PFSK-1 (cell line): ENCODE measurements around the gene SLC24A3.

Experiments
- FOXP2 ChIP-seq: optimal IDR thresholded peaks from 2 replicates; pipeline ENCODE3; 2011; ENCODE audit warnings: borderline replicate concordance, control low read depth, inconsistent platforms; ENCODE audit not compliant: insufficient read depth; ENCODE audit errors: extremely low read length, extremely low read depth
- POLR2AphosphoS5 ChIP-seq: IDR thresholded peaks from 2 replicates; pipeline ENCODE4 v1.6.1; 2012; ENCODE audit warnings: low read depth, mild to moderate bottlenecking, control low read depth, low read length, moderate library complexity
- SIN3A ChIP-seq: IDR thresholded peaks from 2 replicates; pipeline ENCODE4 v1.6.1; 2012; ENCODE audit warnings: mild to moderate bottlenecking, low read length, moderate library complexity, borderline replicate concordance; ENCODE audit not compliant: insufficient read depth
- TAF1 ChIP-seq: IDR thresholded peaks from 2 replicates; pipeline ENCODE4 v1.6.1; 2012; ENCODE audit warnings: low read length, control low read depth, borderline replicate concordance; ENCODE audit not compliant: insufficient read depth
- TF ChIP-seq, protein P1 (sequence below), 2 experiments: IDR thresholded peaks; 2 replicates each; pipeline versions ENCODE4 v1.6.1 to v1.8.0; 2011 to 2012; ENCODE audit warnings: low read depth in 2 of 2, low read length in 2 of 2, control low read depth in 1 of 2, inconsistent platforms in 1 of 2, mild to moderate bottlenecking in 1 of 2, moderate library complexity in 1 of 2; ENCODE audit not compliant: insufficient read depth in 1 of 2

Gene SLC24A3

DNA sequence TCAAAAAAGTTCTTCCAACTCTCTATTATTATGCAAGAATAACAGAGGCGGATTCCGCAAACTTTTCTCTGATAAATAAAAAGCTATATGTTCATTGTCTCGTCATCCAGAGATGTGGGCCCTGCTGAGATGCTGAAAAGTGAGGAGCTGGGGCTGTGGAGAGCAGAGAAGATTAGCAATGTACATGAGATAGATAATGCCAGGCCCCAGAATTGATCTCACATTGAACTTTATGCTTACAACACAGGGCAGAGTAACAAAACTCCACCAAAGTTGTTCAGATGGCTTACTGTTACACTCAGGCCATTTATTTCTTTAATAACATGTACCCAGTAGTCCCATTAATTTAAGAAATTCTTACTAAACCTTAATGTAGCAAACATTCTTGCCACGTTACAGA lies 512.9 kb downstream of the SLC24A3 start:
- no peak for TF ChIP-seq TAF1
- no peak for TF ChIP-seq SIN3A
- TF ChIP-seq FOXP2, result no peak
- TF ChIP-seq, protein P1, sequence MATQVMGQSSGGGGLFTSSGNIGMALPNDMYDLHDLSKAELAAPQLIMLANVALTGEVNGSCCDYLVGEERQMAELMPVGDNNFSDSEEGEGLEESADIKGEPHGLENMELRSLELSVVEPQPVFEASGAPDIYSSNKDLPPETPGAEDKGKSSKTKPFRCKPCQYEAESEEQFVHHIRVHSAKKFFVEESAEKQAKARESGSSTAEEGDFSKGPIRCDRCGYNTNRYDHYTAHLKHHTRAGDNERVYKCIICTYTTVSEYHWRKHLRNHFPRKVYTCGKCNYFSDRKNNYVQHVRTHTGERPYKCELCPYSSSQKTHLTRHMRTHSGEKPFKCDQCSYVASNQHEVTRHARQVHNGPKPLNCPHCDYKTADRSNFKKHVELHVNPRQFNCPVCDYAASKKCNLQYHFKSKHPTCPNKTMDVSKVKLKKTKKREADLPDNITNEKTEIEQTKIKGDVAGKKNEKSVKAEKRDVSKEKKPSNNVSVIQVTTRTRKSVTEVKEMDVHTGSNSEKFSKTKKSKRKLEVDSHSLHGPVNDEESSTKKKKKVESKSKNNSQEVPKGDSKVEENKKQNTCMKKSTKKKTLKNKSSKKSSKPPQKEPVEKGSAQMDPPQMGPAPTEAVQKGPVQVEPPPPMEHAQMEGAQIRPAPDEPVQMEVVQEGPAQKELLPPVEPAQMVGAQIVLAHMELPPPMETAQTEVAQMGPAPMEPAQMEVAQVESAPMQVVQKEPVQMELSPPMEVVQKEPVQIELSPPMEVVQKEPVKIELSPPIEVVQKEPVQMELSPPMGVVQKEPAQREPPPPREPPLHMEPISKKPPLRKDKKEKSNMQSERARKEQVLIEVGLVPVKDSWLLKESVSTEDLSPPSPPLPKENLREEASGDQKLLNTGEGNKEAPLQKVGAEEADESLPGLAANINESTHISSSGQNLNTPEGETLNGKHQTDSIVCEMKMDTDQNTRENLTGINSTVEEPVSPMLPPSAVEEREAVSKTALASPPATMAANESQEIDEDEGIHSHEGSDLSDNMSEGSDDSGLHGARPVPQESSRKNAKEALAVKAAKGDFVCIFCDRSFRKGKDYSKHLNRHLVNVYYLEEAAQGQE (IDR thresholded peaks at IDR 0.05; ENCODE audit: insufficient read depth in 1 of 2, low read depth in 2 of 2, low read length in 2 of 2), result no peak
- TF ChIP-seq POLR2AphosphoS5, result no peak

DNA sequence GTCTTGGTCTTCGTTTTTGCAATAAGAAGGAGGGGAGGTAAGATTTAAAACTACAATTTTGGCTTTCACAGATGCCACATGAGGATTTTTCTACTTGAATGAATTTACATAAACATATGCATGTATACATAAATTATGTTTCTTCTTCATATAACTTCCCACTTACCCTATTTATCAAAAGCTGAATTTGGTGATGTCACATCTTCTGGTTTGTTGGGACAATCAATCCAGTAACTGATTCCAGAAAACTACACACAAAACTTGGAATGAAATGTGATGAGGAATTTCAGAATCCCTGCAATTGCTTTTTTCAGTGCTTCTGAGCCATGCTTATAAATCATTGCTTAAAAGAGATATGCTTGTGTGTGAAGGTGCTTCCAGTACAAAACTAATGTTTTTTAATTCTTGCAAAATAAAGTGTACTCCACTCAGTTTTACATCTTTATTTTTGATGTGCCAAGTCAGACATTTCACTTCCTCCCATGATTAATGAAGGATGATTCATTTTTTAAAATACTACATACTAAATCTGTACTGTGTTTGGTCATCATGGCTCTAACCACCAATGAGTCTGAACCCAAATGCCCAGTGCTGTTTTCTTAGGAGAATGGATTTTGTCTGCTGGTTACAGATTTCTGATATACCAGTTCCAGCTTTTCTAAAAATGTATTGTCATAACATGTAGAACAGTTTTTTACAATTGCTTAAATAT lies 513.5 kb downstream of the SLC24A3 start:
- TF ChIP-seq POLR2AphosphoS5, result no peak
- TF ChIP-seq, protein P1 (IDR thresholded peaks at IDR 0.05; ENCODE audit: insufficient read depth in 1 of 2, low read depth in 2 of 2, low read length in 2 of 2), result no peak
- no peak for TF ChIP-seq TAF1
- TF ChIP-seq SIN3A, result no peak
- no peak for TF ChIP-seq FOXP2

DNA sequence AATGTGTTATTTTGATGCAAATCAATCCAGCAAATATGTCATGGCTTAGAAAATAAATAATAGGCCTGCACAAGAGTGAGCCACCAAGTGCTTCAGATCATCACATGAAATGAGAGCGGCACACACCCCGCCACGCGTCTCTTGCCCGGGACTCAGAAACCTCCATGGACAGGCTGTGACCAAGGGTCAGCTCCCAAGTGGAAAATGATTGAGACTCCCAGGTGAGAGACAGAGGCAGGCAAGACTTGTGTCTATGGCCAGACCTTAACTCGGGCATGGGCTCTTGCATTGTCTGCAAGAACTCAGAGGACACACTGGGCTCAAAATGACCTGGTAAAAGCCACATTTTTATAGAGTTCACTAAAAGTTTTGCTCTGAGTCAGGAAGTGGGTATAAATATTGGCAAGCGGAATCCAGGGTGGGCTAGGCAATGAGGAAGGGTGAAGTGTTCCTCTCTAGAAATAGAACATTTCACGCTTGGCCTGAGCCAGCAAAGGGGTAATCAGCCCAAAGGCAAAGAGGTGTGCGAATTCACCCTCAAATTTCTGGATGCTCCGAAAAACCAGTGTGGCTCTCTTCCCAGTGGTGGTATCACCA lies 514.9 kb downstream of the SLC24A3 start:
- no peak for TF ChIP-seq SIN3A
- no peak for TF ChIP-seq FOXP2
- no peak for TF ChIP-seq POLR2AphosphoS5
- TF ChIP-seq, protein P1 (IDR thresholded peaks at IDR 0.05; ENCODE audit: insufficient read depth in 1 of 2, low read depth in 2 of 2, low read length in 2 of 2), result no peak
- no peak for TF ChIP-seq TAF1

GRCh38 chr20:19729672-19730071 lies 517.2 kb downstream of the SLC24A3 start:
- no peak for TF ChIP-seq TAF1
- TF ChIP-seq POLR2AphosphoS5, result no peak
- no peak for TF ChIP-seq SIN3A
- TF ChIP-seq, protein P1 (IDR thresholded peaks at IDR 0.05; ENCODE audit: insufficient read depth in 1 of 2, low read depth in 2 of 2, low read length in 2 of 2), result no peak
- TF ChIP-seq FOXP2, result no peak
